GM18951 (cell line): ENCODE data around the gene PPP1R12B.
"Not testable (repeated sequence)": the region's sequence is repeated elsewhere in the genome, so short reads cannot be mapped to it uniquely, and the experiment has no call there.

ENCODE experiments used
- POLR2A ChIP-seq: IDR thresholded peaks from 4 replicates; pipeline ENCODE4 v1.6.1; 2011; ENCODE audit warnings: mild to moderate bottlenecking; ENCODE audit not compliant: insufficient read length, insufficient read depth; ENCODE audit errors: extremely low read depth
- in situ Hi-C: fragments of 300-500 bp; cut with MboI; formaldehyde crosslinking; loops from one replicate; pipeline ENCODE4 v1.12.0; 2022; ENCODE audit warnings: low sequenced_read_pairs, mixed read lengths, inconsistent platforms; ENCODE audit not compliant: unreplicated experiment

Gene PPP1R12B

GRCh38 chr1:202569393-202570322 lies 221.2 kb downstream of the PPP1R12B start:
- TF ChIP-seq POLR2A = no peak
- in situ Hi-C loops = loop anchor here (5.0 kb wide), 1 partner anchor 67 kb away; no protein-coding TSS in a partner anchor

- in situ Hi-C loops = loop anchor here (5.0 kb wide), 1 partner anchor 70 kb away; no protein-coding TSS in a partner anchor
- no peak for TF ChIP-seq POLR2A
Observed at GRCh38 chr1:202571719-202572339, 223.3 kb downstream of the PPP1R12B start.

- in situ Hi-C loops = loop anchor here (5.0 kb wide), 1 partner anchor 71 kb away; no protein-coding TSS in a partner anchor
Observed at GRCh38 chr1:202572867-202573266, 224.4 kb downstream of the PPP1R12B start.

GRCh38 chr1:202575918-202576653 lies 227.6 kb downstream of the PPP1R12B start:
- no peak for TF ChIP-seq POLR2A
- in situ Hi-C loops = no loop called here

More at GRCh38 chr1:202572867-202573266, 224.4 kb downstream of the PPP1R12B start:
- TF ChIP-seq POLR2A = no peak

GRCh38 chr1:202576816-202577215 lies 228.3 kb downstream of the PPP1R12B start:
- no peak for TF ChIP-seq POLR2A
- in situ Hi-C loops = no loop called here

GRCh38 chr1:202577381-202577780 lies 228.9 kb downstream of the PPP1R12B start:
- TF ChIP-seq POLR2A = no peak
- in situ Hi-C loops = no loop called here

GRCh38 chr1:202578001-202578504 lies 229.6 kb downstream of the PPP1R12B start:
- in situ Hi-C loops = no loop called here
- TF ChIP-seq POLR2A = no peak

GRCh38 chr1:202578565-202578964 lies 230.1 kb downstream of the PPP1R12B start:
- in situ Hi-C loops = no loop called here
- TF ChIP-seq POLR2A = no peak

GRCh38 chr1:202579806-202580205 lies 231.3 kb downstream of the PPP1R12B start:
- in situ Hi-C loops = no loop called here
- no peak for TF ChIP-seq POLR2A

- in situ Hi-C loops = no loop called here
- TF ChIP-seq POLR2A = no peak
Observed at GRCh38 chr1:202580619-202581018, 232.1 kb downstream of the PPP1R12B start.

- in situ Hi-C loops = not testable (repeated sequence)
Observed at GRCh38 chr1:202582350-202582749, 233.9 kb downstream of the PPP1R12B start.

- in situ Hi-C loops = no loop called here
- no peak for TF ChIP-seq POLR2A
Observed at GRCh38 chr1:202584707-202585589, 236.4 kb downstream of the PPP1R12B start.

- no peak for TF ChIP-seq POLR2A
- in situ Hi-C loops = no loop called here
Observed at GRCh38 chr1:202585590-202585933, 237.1 kb downstream of the PPP1R12B start.
